Keratinocyte (primary cell): Measurements from ENCODE around the gene SLC25A5. TPM values are rescaled to one million over a fixed set of nuclear protein-coding genes. Genes with fewer than 3 reads are reported as not detected.
A peak's percentile ranks its signal among the peaks of the same experiment; 100 is the strongest.

Experiments
- DNase-seq: peaks from one replicate; pipeline ENCODE4 v3.0.0-alpha.2; 2011; ENCODE audit warnings: low read depth, missing footprints, low spot score
- FAIRE-seq: peaks from 2 replicates; lab custom pipeline; 2011; peaks lifted over from hg19 to GRCh38; lab: Jason Lieb, UNC
- H2AFZ ChIP-seq: 2 replicates; pipeline ENCODE4 v1.6.0; 2012; ENCODE audit warnings: low read length, control low read depth, inconsistent platforms; ENCODE audit not compliant: control insufficient read depth
- H3K27ac ChIP-seq: 2 replicates; pipeline ENCODE4 v1.5.1; 2011; ENCODE audit warnings: low read length; ENCODE audit not compliant: control insufficient read depth, insufficient read depth
- H3K27me3 ChIP-seq: 3 replicates; pipeline ENCODE4 v1.6.0; 2011; ENCODE audit warnings: low read length; ENCODE audit not compliant: control insufficient read depth, insufficient read depth; ENCODE audit errors: extremely low read depth
- H3K36me3 ChIP-seq, 2 experiments: 2 replicates in 1 of 2; 3 replicates in 1 of 2; pipeline ENCODE4 v1.5.1; 2011; ENCODE audit warnings: low read length in 2 of 2, mild to moderate bottlenecking in 1 of 2; ENCODE audit not compliant: control insufficient read depth in 2 of 2, insufficient read depth in 2 of 2; ENCODE audit errors: extremely low read depth in 1 of 2
- H3K4me1 ChIP-seq: 3 replicates; pipeline ENCODE4 v1.5.1; 2011; ENCODE audit warnings: low read length; ENCODE audit not compliant: control insufficient read depth, insufficient read depth; ENCODE audit errors: extremely low read depth
- H3K4me2 ChIP-seq: 3 replicates; pipeline ENCODE4 v1.6.0; 2011; ENCODE audit warnings: low read depth, low read length; ENCODE audit not compliant: control insufficient read depth, insufficient read depth; ENCODE audit errors: extremely low read depth
- H3K4me3 ChIP-seq, 3 experiments: fragments of 200-600 bp in 1 of 3; sonication (generic) in 1 of 3; 2 replicates in 2 of 3; 3 replicates in 1 of 3; pipeline ENCODE4 v1.5.1; 2011 to 2016; ENCODE audit warnings: low read length in 3 of 3, mild to moderate bottlenecking in 3 of 3, control low read depth in 2 of 3, inconsistent platforms in 1 of 3, low read depth in 1 of 3, mixed read lengths in 1 of 3, mixed run types in 1 of 3, moderate library complexity in 1 of 3; ENCODE audit not compliant: control insufficient read depth in 2 of 3, insufficient read depth in 2 of 3; ENCODE audit errors: extremely low read depth in 1 of 3
- H3K79me2 ChIP-seq: 2 replicates; pipeline ENCODE4 v1.6.0; 2012; ENCODE audit warnings: low read length; ENCODE audit not compliant: control insufficient read depth, insufficient read depth
- H3K9ac ChIP-seq: 3 replicates; pipeline ENCODE4 v1.6.0; 2011; ENCODE audit warnings: low read length; ENCODE audit not compliant: control insufficient read depth, insufficient read depth; ENCODE audit errors: extremely low read depth
- H3K9me1 ChIP-seq: 3 replicates; pipeline ENCODE4 v1.6.0; 2011; ENCODE audit warnings: low read length; ENCODE audit not compliant: control insufficient read depth, insufficient read depth; ENCODE audit errors: extremely low read depth
- H3K9me3 ChIP-seq: 2 replicates; pipeline ENCODE4 v1.5.1; 2012; ENCODE audit warnings: low read depth, low read length; ENCODE audit not compliant: control insufficient read depth
- H4K20me1 ChIP-seq: 3 replicates; pipeline ENCODE4 v1.6.0; 2011; ENCODE audit warnings: low read length; ENCODE audit not compliant: control insufficient read depth, insufficient read depth; ENCODE audit errors: extremely low read depth
- EZH2 ChIP-seq: IDR thresholded peaks from one replicate; pipeline ENCODE4 v1.6.1; 2012; ENCODE audit warnings: inconsistent platforms, mild to moderate bottlenecking, low read length, moderate library complexity
- dilution Hi-C: fragments of 300-500 bp; cut with MboI; formaldehyde crosslinking; loops from one replicate; pipeline ENCODE4 v1.7.0; 2020; ENCODE audit warnings: low sequenced_read_pairs; ENCODE audit not compliant: extremely low pct_ligation_motif_present
- polyA plus RNA-seq, 5 experiments: library from polyadenylated mRNA; depleted of rRNA in 3 of 5; stranded (reverse) in 3 of 5; stranded (forward) in 1 of 5; unstranded in 1 of 5; fragments of >200 nt; gene quantifications; 1 replicate in 1 of 5; 2 replicates in 3 of 5; 3 replicates in 1 of 5; pipeline versions ENCODE4 v1.2.1 to v1.2.3, GENCODE V29; 2011 to 2012; ENCODE audit warnings: missing spikeins in 2 of 5, low read depth in 1 of 5, low replicate concordance in 1 of 5
- TF ChIP-seq, protein P1 (sequence below), 3 experiments: IDR thresholded peaks in 1 of 3; conservative IDR thresholded peaks in 1 of 3; optimal IDR thresholded peaks in 1 of 3; 2 replicates in 2 of 3; 3 replicates in 1 of 3; pipeline versions ENCODE3 to v1.5.1; 2011; ENCODE audit warnings: low read length in 3 of 3, mild to moderate bottlenecking in 3 of 3, moderate library complexity in 2 of 3, control low read depth in 1 of 3, inconsistent platforms in 1 of 3; ENCODE audit not compliant: insufficient read depth in 2 of 3; ENCODE audit errors: extremely low read depth in 1 of 3

SLC25A5 gene
- polyA plus RNA-seq, 1 donor (not counting 4 experiments of a cell fraction or from before 2014, with no cell fraction given), result 447 TPM

DNA sequence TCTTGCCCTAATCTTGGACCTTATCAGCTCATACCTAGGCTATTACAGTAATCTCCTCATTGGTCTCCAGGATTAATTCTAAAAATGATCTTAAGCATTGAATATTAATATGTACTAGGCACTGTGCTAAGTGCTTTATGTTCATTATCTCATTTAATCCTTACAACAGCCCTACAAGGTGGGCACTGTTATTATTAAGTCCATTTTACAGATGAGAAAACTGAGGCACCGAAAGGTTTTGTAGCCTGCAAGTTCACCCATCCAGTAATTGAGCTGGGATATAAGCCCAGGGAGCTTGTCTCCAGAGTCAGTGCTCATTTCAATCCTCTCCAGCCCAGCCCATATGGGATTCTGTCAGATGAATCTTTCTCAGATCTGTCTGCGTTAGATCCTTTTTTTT, 48.3 kb upstream of the SLC25A5 start:
- Histone ChIP-seq H3K79me2 (no peaks in the 10 kb centered on the region), H3K36me3 (peaks cover 0 to 2% of the 10 kb centered on the region in 2 experiments), H3K4me2 (no peak overlapping the region), H3K4me3 (no peak overlapping the region), H3K27ac (no peak overlapping the region), H3K9me3 (no peaks in the 10 kb centered on the region), H4K20me1 (no peaks in the 10 kb centered on the region), H3K9ac (no peak overlapping the region), H2AFZ (no peak overlapping the region), H3K27me3 (no peaks in the 10 kb centered on the region), H3K9me1 (no peaks in the 10 kb centered on the region), H3K4me1 (no peaks in the 10 kb centered on the region)
- FAIRE-seq (no peak), DNase-seq (no peak)
- dilution Hi-C loops, result no loop called here
- TF ChIP-seq EZH2, result no peak
- TF ChIP-seq, protein P1, sequence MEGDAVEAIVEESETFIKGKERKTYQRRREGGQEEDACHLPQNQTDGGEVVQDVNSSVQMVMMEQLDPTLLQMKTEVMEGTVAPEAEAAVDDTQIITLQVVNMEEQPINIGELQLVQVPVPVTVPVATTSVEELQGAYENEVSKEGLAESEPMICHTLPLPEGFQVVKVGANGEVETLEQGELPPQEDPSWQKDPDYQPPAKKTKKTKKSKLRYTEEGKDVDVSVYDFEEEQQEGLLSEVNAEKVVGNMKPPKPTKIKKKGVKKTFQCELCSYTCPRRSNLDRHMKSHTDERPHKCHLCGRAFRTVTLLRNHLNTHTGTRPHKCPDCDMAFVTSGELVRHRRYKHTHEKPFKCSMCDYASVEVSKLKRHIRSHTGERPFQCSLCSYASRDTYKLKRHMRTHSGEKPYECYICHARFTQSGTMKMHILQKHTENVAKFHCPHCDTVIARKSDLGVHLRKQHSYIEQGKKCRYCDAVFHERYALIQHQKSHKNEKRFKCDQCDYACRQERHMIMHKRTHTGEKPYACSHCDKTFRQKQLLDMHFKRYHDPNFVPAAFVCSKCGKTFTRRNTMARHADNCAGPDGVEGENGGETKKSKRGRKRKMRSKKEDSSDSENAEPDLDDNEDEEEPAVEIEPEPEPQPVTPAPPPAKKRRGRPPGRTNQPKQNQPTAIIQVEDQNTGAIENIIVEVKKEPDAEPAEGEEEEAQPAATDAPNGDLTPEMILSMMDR (optimal IDR thresholded peaks at IDR 0.05 in 1 of 3, IDR thresholded peaks at IDR 0.05 in 1 of 3, conservative IDR thresholded peaks at IDR 0.05 in 1 of 3; ENCODE audit: extremely low read depth in 1 of 3, insufficient read depth in 2 of 3, low read length in 3 of 3), result no peak

- Histone ChIP-seq H3K4me3 (no peak overlapping the region), H3K27me3 (no peaks in the 10 kb centered on the region), H3K36me3 (peaks cover 0 to 5% of the 10 kb centered on the region in 2 experiments), H3K27ac (no peak overlapping the region), H3K4me2 (no peak overlapping the region), H2AFZ (no peak overlapping the region), H3K9ac (no peak overlapping the region), H3K79me2 (no peaks in the 10 kb centered on the region), H3K9me1 (no peaks in the 10 kb centered on the region), H3K9me3 (no peaks in the 10 kb centered on the region), H4K20me1 (no peaks in the 10 kb centered on the region), H3K4me1 (no peaks in the 10 kb centered on the region)
- TF ChIP-seq, protein P1 (optimal IDR thresholded peaks at IDR 0.05 in 1 of 3, IDR thresholded peaks at IDR 0.05 in 1 of 3, conservative IDR thresholded peaks at IDR 0.05 in 1 of 3; ENCODE audit: extremely low read depth in 1 of 3, insufficient read depth in 2 of 3, low read length in 3 of 3), result peak in 1 of 3 experiments; percentile 6
- TF ChIP-seq EZH2, result no peak
- no peak for DNase-seq
- dilution Hi-C loops, result no loop called here
- FAIRE-seq, result no peak
Measured at GRCh38 chrX:119421016-119421705, 47.1 kb upstream of the SLC25A5 start.
